Skeletal muscle satellite cell (primary cell): ENCODE data around the gene UNG. TPM values are rescaled to one million over a fixed set of nuclear protein-coding genes. Genes with fewer than 3 reads are reported as not detected.
"Not testable (repeated sequence)": the region's sequence is repeated elsewhere in the genome, so short reads cannot be mapped to it uniquely, and the experiment has no call there.

Source experiments
- H3K27me3 ChIP-seq: 2 replicates; pipeline ENCODE4 v1.7.0; 2013; ENCODE audit warnings: low read length; ENCODE audit not compliant: control insufficient read depth, insufficient read depth
- H3K36me3 ChIP-seq: 2 replicates; pipeline ENCODE4 v1.7.0; 2013; ENCODE audit warnings: mild to moderate bottlenecking, control low read depth, low read length; ENCODE audit not compliant: insufficient read depth
- H3K4me1 ChIP-seq: 2 replicates; pipeline ENCODE4 v1.7.0; 2013; ENCODE audit warnings: low read length; ENCODE audit not compliant: control insufficient read depth, insufficient read depth
- H3K4me2 ChIP-seq: 2 replicates; pipeline ENCODE4 v1.7.0; 2013; ENCODE audit warnings: mild to moderate bottlenecking, low read length
- H3K4me3 ChIP-seq: 2 replicates; pipeline ENCODE4 v1.7.0; 2013; ENCODE audit warnings: low read length
- H3K9ac ChIP-seq: 2 replicates; pipeline ENCODE4 v1.7.0; 2013; ENCODE audit warnings: mild to moderate bottlenecking, low read depth, low read length, moderate library complexity
- H3K9me3 ChIP-seq: replicated peaks from 2 replicates; pipeline ENCODE4 v1.7.0; 2013; ENCODE audit warnings: mild to moderate bottlenecking, control low read depth, low read length
- total RNA-seq: library from RNA; depleted of rRNA; stranded (reverse); fragments of >200 nt; gene quantifications from 2 replicates; pipeline ENCODE4 v1.2.3, GENCODE V29; 2012; rRNA removed

The UNG gene
- total RNA-seq, result 17.3 and 23.3 TPM in 2 replicates

GRCh38 chr12:109097435-109098182, at the start of gene UNG:
TSS of gene UNG (plus strand) at chr12:109097597. CDS start at chr12:109097680, 83 bp downstream.
- no peaks in the 10 kb centered on the region for H3K27me3 ChIP-seq
- peak within 1 kb of the TSS; percentile 97 for H3K4me2 ChIP-seq
- H3K9me3 ChIP-seq, result no peaks in the 10 kb centered on the region
- H3K9ac ChIP-seq, result peak within 1 kb of the TSS; percentile 87
- peaks cover 18% of the 10 kb centered on the region for H3K36me3 ChIP-seq
- peak within 1 kb of the TSS; percentile 95 for H3K4me3 ChIP-seq
- peaks cover 13% of the 10 kb centered on the region for H3K4me1 ChIP-seq

GRCh38 chr12:109048706-109049105, 48.7 kb upstream of the UNG start:
- H3K9me3 ChIP-seq, H3K9ac ChIP-seq, H3K27me3 ChIP-seq, H3K4me2 ChIP-seq, H3K4me3 ChIP-seq, H3K36me3 ChIP-seq: not testable (repeated sequence)
- H3K4me1 ChIP-seq, result peaks cover 13% of the 10 kb centered on the region

- not testable (repeated sequence) for H3K9me3 ChIP-seq, H3K4me3 ChIP-seq, H3K27me3 ChIP-seq, H3K36me3 ChIP-seq, H3K4me2 ChIP-seq, H3K9ac ChIP-seq
- peaks cover 15% of the 10 kb centered on the region for H3K4me1 ChIP-seq
Observed at GRCh38 chr12:109049794-109050193, 47.6 kb upstream of the UNG start.

- Histone ChIP-seq H3K4me1 (peaks cover 15% of the 10 kb centered on the region), H3K9me3 (no peaks in the 10 kb centered on the region), H3K4me3 (peak overlapping the region; percentile 99), H3K9ac (peak overlapping the region; percentile 95), H3K4me2 (peak overlapping the region; percentile 81), H3K36me3 (no peaks in the 10 kb centered on the region), H3K27me3 (no peaks in the 10 kb centered on the region)
Observed at GRCh38 chr12:109052097-109052413, 45.3 kb upstream of the UNG start.

- H3K36me3 ChIP-seq, result no peaks in the 10 kb centered on the region
- H3K4me1 ChIP-seq, result peaks cover 15% of the 10 kb centered on the region
- H3K4me3 ChIP-seq, result peak within 1 kb of the TSS; percentile 99
- no peaks in the 10 kb centered on the region for H3K27me3 ChIP-seq
- peak within 1 kb of the TSS; percentile 100 for H3K4me2 ChIP-seq
- H3K9ac ChIP-seq, result peak within 1 kb of the TSS; percentile 95
- H3K9me3 ChIP-seq, result no peaks in the 10 kb centered on the region
Observed at GRCh38 chr12:109052414-109053323, 44.7 kb upstream of the UNG start, which contains the start of gene USP30. TSS of gene USP30 (plus strand) at chr12:109052576. CDS start at chr12:109052679, 103 bp downstream.

- Histone ChIP-seq H3K9me3 (no peaks in the 10 kb centered on the region), H3K4me2 (peak overlapping the region; percentile 100), H3K27me3 (no peaks in the 10 kb centered on the region), H3K9ac (peak overlapping the region; percentile 95), H3K36me3 (no peaks in the 10 kb centered on the region), H3K4me1 (peaks cover 15% of the 10 kb centered on the region), H3K4me3 (peak overlapping the region; percentile 99)
Observed at GRCh38 chr12:109053382-109054123, 43.8 kb upstream of the UNG start.

GRCh38 chr12:109054124-109054513, 43.3 kb upstream of the UNG start:
- not testable (repeated sequence) for H3K4me3 ChIP-seq, H3K9ac ChIP-seq, H3K36me3 ChIP-seq, H3K27me3 ChIP-seq, H3K9me3 ChIP-seq
- H3K4me1 ChIP-seq, result peaks cover 15% of the 10 kb centered on the region
- H3K4me2 ChIP-seq, result peak overlapping the region; percentile 100

- no peak overlapping the region for H3K4me3 ChIP-seq
- H3K27me3 ChIP-seq, result no peaks in the 10 kb centered on the region
- no peak overlapping the region for H3K4me2 ChIP-seq
- H3K9ac ChIP-seq, result no peak overlapping the region
- no peaks in the 10 kb centered on the region for H3K9me3 ChIP-seq
- peaks cover 15% of the 10 kb centered on the region for H3K4me1 ChIP-seq
- H3K36me3 ChIP-seq, result no peaks in the 10 kb centered on the region
Observed at GRCh38 chr12:109054520-109054919, 42.9 kb upstream of the UNG start.

GRCh38 chr12:109056891-109057290, 40.5 kb upstream of the UNG start:
- no peaks in the 10 kb centered on the region for H3K36me3 ChIP-seq

GRCh38 chr12:109057376-109057775, 40.0 kb upstream of the UNG start:
- H3K4me3 ChIP-seq, result no peak overlapping the region

More at GRCh38 chr12:109056891-109057290, 40.5 kb upstream of the UNG start:
- Histone ChIP-seq H3K4me3 (no peak overlapping the region), H3K4me1 (peaks cover 13% of the 10 kb centered on the region), H3K9ac (no peak overlapping the region), H3K4me2 (no peak overlapping the region), H3K9me3 (no peaks in the 10 kb centered on the region), H3K27me3 (no peaks in the 10 kb centered on the region)

GRCh38 chr12:109058773-109059172, 38.6 kb upstream of the UNG start:
- Histone ChIP-seq H3K36me3 (peaks cover 3% of the 10 kb centered on the region), H3K4me1 (peaks cover 1% of the 10 kb centered on the region), H3K27me3 (no peaks in the 10 kb centered on the region), H3K4me2 (no peak overlapping the region), H3K9me3 (no peaks in the 10 kb centered on the region), H3K9ac (no peak overlapping the region), H3K4me3 (no peak overlapping the region)

More at GRCh38 chr12:109057376-109057775, 40.0 kb upstream of the UNG start:
- Histone ChIP-seq H3K4me2 (no peak overlapping the region), H3K9ac (no peak overlapping the region), H3K9me3 (no peaks in the 10 kb centered on the region), H3K4me1 (peaks cover 11% of the 10 kb centered on the region), H3K36me3 (no peaks in the 10 kb centered on the region), H3K27me3 (no peaks in the 10 kb centered on the region)
